Upper lobe of left lung (tissue), 6 donors: ENCODE data around the gene RAPGEF2. TPM values are rescaled to one million over a fixed set of nuclear protein-coding genes. Genes with fewer than 3 reads are reported as not detected.

ENCODE experiments used
- ATAC-seq, 2 donors: fragments of 200-7000 bp; cut with Tn5 transposase; one replicate each; pipeline ENCODE4 v1.9.1; 2022; ENCODE audit warnings: mild to moderate bottlenecking in 2 of 2, moderate library complexity in 2 of 2; ENCODE audit not compliant: low FRiP score in 2 of 2
- DNase-seq, 2 donors: peaks; one replicate each; pipeline ENCODE4 v3.0.0-alpha.2; 2019 to 2020
- H3K27ac ChIP-seq, 4 donors: fragments of 200-600 bp; sonication (generic); one replicate each; pipeline ENCODE4 v1.5.1; 2016 to 2019
- H3K27me3 ChIP-seq, 4 donors: fragments of 200-600 bp; sonication (generic); one replicate each; pipeline ENCODE4 v1.5.1; 2017 to 2019
- H3K36me3 ChIP-seq, 4 donors: fragments of 200-600 bp; sonication (generic); one replicate each; pipeline ENCODE4 v1.5.1; 2016 to 2019
- H3K4me1 ChIP-seq, 4 donors: fragments of 200-600 bp; sonication (generic); one replicate each; pipeline ENCODE4 v1.5.1; 2018 to 2019
- H3K4me3 ChIP-seq, 4 donors: fragments of 200-600 bp; sonication (generic); one replicate each; pipeline ENCODE4 v1.5.1; 2017 to 2019; ENCODE audit warnings: mild to moderate bottlenecking in 2 of 4, moderate library complexity in 1 of 4
- H3K9me3 ChIP-seq, 4 donors: fragments of 200-600 bp; sonication (generic); one replicate each; pipeline ENCODE4 v1.5.1; 2018 to 2019
- EP300 ChIP-seq, 4 donors: sonication (generic); formaldehyde crosslinking; IDR thresholded peaks; one replicate each; pipeline ENCODE4 v1.5.1; 2017; ENCODE audit warnings: antibody characterized with exemption in 4 of 4, control low read depth in 2 of 4
- POLR2A ChIP-seq, 4 donors: fragments of 450-650 bp; IDR thresholded peaks; one replicate each; pipeline ENCODE4 v1.5.1; 2016 to 2017; ENCODE audit warnings: antibody characterized with exemption in 4 of 4, mild to moderate bottlenecking in 2 of 4
- POLR2AphosphoS5 ChIP-seq, 2 donors: sonication (generic); formaldehyde crosslinking; IDR thresholded peaks; one replicate each; pipeline ENCODE4 v1.5.1; 2017; ENCODE audit warnings: antibody characterized with exemption in 2 of 2
- WGBS, 2 donors: methylation state at CpG; one replicate each; pipeline ENCODE4 v1.1.5; 2017 to 2018; 5-methylcytosine and 5-hydroxymethylcytosine counted together
- total RNA-seq, 6 donors: library from RNA; depleted of rRNA in 4 of 6; stranded (reverse); fragments of >200 nt in 4 of 6; gene quantifications; one replicate each; pipeline versions ENCODE4 v1.1.0 to v1.2.1, GENCODE V29; 2016 to 2021
- TF ChIP-seq, protein P1 (sequence below), 6 experiments: fragments of 450-650 bp in 4 of 6; fragments of 200-600 bp in 2 of 6; sonication (generic) in 2 of 6; IDR thresholded peaks; one replicate each; pipeline ENCODE4 v1.5.1; 2016 to 2019; ENCODE audit warnings: antibody characterized with exemption in 6 of 6
- donor health status: DM: no; HTN: no; CAD: no; lungs with moderate emphysema.
- donor health status: DM: no; HTN: yes; CAD: no; lungs with severe emphysema.

RAPGEF2 gene
- total RNA-seq, 6 donors from 2014 or later: 53.3 to 122 (median 66.3) TPM

GRCh38 chr4:159150396-159150795 lies 47.5 kb downstream of the RAPGEF2 start:
- Histone ChIP-seq H3K36me3 (no peaks in the 10 kb centered on the region), H3K27ac (no peak overlapping the region), H3K4me3 (no peak overlapping the region), H3K9me3 (no peaks in the 10 kb centered on the region), H3K4me1 (peaks cover 0 to 25% (median 9%) of the 10 kb centered on the region in 4 donors), H3K27me3 (no peaks in the 10 kb centered on the region)
- no peak for ATAC-seq
- TF ChIP-seq EP300 (IDR thresholded peaks at IDR 0.05) (no peak), POLR2AphosphoS5 (IDR thresholded peaks at IDR 0.05) (no peak), POLR2A (IDR thresholded peaks at IDR 0.05) (no peak)
- TF ChIP-seq, protein P1, sequence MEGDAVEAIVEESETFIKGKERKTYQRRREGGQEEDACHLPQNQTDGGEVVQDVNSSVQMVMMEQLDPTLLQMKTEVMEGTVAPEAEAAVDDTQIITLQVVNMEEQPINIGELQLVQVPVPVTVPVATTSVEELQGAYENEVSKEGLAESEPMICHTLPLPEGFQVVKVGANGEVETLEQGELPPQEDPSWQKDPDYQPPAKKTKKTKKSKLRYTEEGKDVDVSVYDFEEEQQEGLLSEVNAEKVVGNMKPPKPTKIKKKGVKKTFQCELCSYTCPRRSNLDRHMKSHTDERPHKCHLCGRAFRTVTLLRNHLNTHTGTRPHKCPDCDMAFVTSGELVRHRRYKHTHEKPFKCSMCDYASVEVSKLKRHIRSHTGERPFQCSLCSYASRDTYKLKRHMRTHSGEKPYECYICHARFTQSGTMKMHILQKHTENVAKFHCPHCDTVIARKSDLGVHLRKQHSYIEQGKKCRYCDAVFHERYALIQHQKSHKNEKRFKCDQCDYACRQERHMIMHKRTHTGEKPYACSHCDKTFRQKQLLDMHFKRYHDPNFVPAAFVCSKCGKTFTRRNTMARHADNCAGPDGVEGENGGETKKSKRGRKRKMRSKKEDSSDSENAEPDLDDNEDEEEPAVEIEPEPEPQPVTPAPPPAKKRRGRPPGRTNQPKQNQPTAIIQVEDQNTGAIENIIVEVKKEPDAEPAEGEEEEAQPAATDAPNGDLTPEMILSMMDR (IDR thresholded peaks at IDR 0.05): no peak
- 80 to 83% methylated on average over 5 of the region's 5 CpGs for WGBS, 2 donors
- no peak for DNase-seq

DNA sequence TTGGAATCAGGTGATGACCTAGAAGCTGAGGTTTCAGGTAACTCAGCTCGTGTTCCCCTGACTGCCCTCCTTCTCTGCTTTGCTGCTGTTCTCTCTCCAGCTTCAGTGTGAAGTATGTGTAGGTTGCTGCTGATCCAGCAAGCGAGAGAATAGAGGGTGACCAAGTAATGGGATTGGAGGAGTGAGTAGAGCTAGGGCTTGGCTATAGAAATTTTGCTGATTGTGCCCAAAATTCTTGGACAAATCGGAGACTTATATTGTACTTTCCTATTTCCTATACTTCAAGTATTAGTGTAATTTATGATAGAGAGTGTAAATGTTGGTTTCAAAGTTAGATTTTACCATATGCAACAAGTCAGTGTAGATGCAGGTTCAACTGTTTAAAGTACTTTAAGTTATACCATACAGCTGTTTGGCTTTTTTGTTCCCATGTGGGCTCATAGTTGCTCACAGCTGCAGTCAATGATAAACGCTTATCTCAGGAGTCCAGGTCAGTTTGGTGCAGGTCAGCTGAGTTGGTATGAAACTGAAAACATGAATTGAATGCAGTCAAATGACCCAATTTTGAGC lies 48.0 kb downstream of the RAPGEF2 start:
- Histone ChIP-seq H3K4me1 (peaks cover 0 to 21% (median 5%) of the 10 kb centered on the region in 4 donors), H3K27ac (no peak overlapping the region), H3K9me3 (no peaks in the 10 kb centered on the region), H3K4me3 (no peak overlapping the region), H3K36me3 (no peaks in the 10 kb centered on the region), H3K27me3 (no peaks in the 10 kb centered on the region)
- WGBS, 2 donors: 74 to 89% methylated on average over 4 of the region's 4 CpGs
- ATAC-seq: no peak
- no peak for DNase-seq
- TF ChIP-seq POLR2A (IDR thresholded peaks at IDR 0.05): no peak
- TF ChIP-seq, protein P1 (IDR thresholded peaks at IDR 0.05): no peak
- TF ChIP-seq POLR2AphosphoS5 (IDR thresholded peaks at IDR 0.05): no peak
- TF ChIP-seq EP300 (IDR thresholded peaks at IDR 0.05): no peak

DNA sequence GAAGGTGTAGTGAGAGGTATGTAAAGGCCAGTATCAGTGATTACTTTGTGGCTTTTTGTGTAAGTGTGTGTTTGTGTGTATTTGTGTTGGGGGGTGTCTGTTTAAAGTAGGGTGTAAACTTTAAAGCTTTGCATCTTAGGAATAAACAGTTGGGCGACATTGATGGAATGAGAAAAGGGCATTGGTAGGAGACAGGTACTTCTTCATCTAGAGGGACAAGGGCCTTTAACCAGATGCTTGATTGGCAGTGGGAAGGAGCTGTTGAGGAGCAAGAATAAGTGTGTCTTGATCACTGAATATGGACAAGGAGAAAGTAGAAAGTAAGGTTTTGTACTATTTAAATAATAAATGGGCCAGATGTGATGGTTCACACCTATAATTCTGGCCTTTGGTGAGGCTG lies 48.8 kb downstream of the RAPGEF2 start:
- Histone ChIP-seq H3K4me3 (no peak overlapping the region), H3K27ac (no peak overlapping the region), H3K9me3 (no peaks in the 10 kb centered on the region), H3K36me3 (no peaks in the 10 kb centered on the region), H3K27me3 (no peaks in the 10 kb centered on the region), H3K4me1 (peaks cover 0 to 16% (median 4%) of the 10 kb centered on the region in 4 donors)
- WGBS, 2 donors: 78 to 85% methylated on average over 1 of the region's 1 CpG
- TF ChIP-seq, protein P1 (IDR thresholded peaks at IDR 0.05): no peak
- no peak for TF ChIP-seq POLR2AphosphoS5 (IDR thresholded peaks at IDR 0.05)
- no peak for TF ChIP-seq EP300 (IDR thresholded peaks at IDR 0.05)
- TF ChIP-seq POLR2A (IDR thresholded peaks at IDR 0.05): no peak
- DNase-seq (no peak), ATAC-seq (no peak)

DNA sequence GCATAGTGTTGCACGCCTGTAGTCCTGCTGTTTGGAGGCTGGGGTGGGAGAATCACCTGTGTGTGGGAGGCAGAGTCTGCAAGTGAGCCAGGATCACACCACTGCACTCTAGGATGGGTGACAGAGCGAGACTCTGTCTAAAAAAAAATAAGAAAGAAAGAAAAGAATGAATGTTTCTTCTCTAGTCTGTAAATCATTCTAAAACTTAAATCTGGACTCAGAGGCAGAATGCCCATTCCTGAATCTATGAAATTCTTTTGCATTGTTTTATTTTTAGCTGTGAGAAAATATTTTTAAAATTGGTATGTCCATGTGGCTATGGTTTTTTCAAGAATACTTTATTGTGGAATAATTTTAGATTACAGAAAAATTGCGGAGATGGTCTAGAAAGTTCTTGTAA lies 49.3 kb downstream of the RAPGEF2 start:
- Histone ChIP-seq H3K36me3 (no peaks in the 10 kb centered on the region), H3K4me3 (no peak overlapping the region), H3K27me3 (no peaks in the 10 kb centered on the region), H3K4me1 (peaks cover 0 to 19% (median 6%) of the 10 kb centered on the region in 4 donors), H3K9me3 (no peaks in the 10 kb centered on the region), H3K27ac (no peak overlapping the region)
- ATAC-seq (no peak), DNase-seq (no peak)
- TF ChIP-seq EP300 (IDR thresholded peaks at IDR 0.05) (no peak), POLR2A (IDR thresholded peaks at IDR 0.05) (no peak), POLR2AphosphoS5 (IDR thresholded peaks at IDR 0.05) (no peak)
- TF ChIP-seq, protein P1 (IDR thresholded peaks at IDR 0.05): no peak
- 96 to 97% methylated on average over 3 of the region's 3 CpGs for WGBS, 2 donors

DNA sequence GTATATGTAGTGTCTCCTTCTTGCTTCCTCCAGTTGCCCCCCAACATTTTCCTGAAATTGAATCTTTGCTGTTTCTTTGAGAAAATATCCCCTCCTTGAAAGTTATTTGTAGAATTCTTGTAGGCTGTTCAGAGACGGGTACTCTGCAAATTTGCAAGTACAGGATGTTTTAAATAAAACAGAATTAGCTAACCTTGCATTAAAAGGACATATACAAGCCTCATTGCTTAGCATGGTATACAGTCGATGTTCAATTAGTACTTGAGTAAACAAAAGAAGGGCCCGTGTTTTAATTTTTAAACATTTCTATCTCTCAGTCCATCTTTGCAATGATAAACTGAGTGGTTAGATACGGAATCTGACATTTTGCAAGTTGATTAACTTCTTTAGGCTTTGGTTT lies 50.8 kb downstream of the RAPGEF2 start:
- no peak overlapping the region for H3K27ac ChIP-seq
- TF ChIP-seq POLR2AphosphoS5 (IDR thresholded peaks at IDR 0.05): no peak
- TF ChIP-seq EP300 (IDR thresholded peaks at IDR 0.05): no peak
- TF ChIP-seq, protein P1 (IDR thresholded peaks at IDR 0.05): no peak
- no peak for TF ChIP-seq POLR2A (IDR thresholded peaks at IDR 0.05)
- H3K4me3 ChIP-seq: no peak overlapping the region
- no peaks in the 10 kb centered on the region for H3K36me3 ChIP-seq
- no peaks in the 10 kb centered on the region for H3K27me3 ChIP-seq
- no peaks in the 10 kb centered on the region for H3K9me3 ChIP-seq
- peaks cover 3 to 23% (median 14%) of the 10 kb centered on the region in 4 donors for H3K4me1 ChIP-seq
- 61 to 66% methylated on average over 4 of the region's 4 CpGs for WGBS, 2 donors
- DNase-seq (no peak), ATAC-seq (no peak)
